DMS153 treated with DMSO at 0.1 percent for 48 hours (cell line): ENCODE results near the gene SLC12A7.

Source experiments
- DNase-seq: peaks from one replicate; lab custom pipeline; 2025; ENCODE audit not compliant: unreplicated experiment; lab: John Stamatoyannopoulos, UW

The SLC12A7 gene

GRCh38 chr5:1054018-1054798 lies 57.7 kb downstream of the SLC12A7 start:
- no peak for DNase-seq

DNA sequence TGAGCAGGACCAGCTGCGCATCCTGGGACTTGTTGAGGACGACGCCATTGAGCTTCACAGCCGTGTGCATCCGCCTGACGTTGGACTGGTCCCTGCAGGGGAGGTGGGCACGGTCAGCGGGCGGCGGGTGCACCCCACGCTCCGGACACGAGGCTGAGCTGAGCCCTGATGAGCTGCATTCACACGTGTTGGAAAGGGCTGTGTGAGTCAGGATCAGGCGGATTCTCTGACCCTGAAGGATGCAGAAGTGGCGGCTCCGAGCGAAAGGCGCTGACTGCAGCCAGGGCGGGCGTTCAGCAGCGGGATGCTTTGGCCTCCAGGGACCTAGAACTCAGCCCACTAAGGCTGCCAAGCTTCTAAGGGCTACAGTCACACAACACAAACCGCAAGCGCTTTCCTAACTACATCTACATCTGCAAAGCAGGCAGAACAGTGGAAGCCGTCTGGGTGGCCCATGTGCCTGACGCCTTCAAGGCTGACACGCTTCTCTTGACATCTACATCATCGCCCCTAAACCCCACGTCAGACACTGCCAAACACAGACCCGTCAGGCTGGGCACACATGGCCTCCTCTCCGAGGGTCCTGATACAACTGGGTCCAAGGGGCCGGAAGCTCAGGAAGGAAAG lies 58.4 kb downstream of the SLC12A7 start:
- no peak for DNase-seq

GRCh38 chr5:1052641-1053390 lies 59.0 kb downstream of the SLC12A7 start:
- DNase-seq = no peak

GRCh38 chr5:1052076-1052475 lies 59.8 kb downstream of the SLC12A7 start:
- no peak for DNase-seq

GRCh38 chr5:1051366-1051720 lies 60.5 kb downstream of the SLC12A7 start:
- no peak for DNase-seq

DNA sequence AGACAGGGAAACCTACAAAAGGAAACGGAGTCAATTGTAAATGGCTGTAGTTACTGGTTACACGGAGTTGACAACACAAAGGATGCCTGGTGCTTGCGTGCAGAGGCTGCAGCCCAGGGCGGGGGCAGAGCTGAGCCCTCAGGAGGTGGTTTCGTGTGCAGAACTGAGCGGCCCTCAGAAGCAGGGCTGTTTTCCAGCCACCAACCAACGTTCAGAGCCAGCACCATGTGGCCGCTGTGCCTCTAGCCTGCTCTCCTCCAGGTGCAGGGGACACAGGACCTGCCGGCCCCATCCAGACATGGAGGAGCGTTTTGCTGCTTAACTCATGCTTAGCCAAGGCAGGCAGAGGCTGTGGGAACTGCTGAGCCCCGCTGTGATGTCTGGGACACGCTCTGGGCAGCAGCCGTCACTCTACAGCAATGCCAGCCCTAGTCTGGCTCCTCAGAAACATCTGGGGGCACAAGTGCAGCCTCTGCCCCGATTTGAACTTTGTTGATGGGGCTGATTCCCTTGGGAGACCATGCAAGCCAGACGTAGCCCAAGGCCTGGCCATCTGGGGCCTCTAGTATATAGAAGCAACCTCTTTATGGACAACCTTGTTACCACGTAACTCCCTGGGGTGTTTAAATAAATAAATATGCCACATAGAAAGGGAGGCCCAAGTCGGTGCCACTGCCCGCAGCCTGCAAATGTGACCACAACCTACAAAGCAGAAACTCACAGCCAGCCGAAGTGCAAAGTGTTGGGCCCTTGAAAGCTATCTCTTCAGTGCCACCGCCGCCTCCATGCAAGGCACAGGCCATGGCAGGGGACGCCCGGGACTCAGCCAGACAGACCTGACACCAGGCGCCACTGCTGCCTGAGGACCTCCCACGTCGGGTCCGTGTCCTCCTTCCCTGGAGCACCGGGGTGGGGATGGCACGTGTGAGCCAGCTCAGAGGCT lies 61.2 kb downstream of the SLC12A7 start:
- no peak for DNase-seq

DNA sequence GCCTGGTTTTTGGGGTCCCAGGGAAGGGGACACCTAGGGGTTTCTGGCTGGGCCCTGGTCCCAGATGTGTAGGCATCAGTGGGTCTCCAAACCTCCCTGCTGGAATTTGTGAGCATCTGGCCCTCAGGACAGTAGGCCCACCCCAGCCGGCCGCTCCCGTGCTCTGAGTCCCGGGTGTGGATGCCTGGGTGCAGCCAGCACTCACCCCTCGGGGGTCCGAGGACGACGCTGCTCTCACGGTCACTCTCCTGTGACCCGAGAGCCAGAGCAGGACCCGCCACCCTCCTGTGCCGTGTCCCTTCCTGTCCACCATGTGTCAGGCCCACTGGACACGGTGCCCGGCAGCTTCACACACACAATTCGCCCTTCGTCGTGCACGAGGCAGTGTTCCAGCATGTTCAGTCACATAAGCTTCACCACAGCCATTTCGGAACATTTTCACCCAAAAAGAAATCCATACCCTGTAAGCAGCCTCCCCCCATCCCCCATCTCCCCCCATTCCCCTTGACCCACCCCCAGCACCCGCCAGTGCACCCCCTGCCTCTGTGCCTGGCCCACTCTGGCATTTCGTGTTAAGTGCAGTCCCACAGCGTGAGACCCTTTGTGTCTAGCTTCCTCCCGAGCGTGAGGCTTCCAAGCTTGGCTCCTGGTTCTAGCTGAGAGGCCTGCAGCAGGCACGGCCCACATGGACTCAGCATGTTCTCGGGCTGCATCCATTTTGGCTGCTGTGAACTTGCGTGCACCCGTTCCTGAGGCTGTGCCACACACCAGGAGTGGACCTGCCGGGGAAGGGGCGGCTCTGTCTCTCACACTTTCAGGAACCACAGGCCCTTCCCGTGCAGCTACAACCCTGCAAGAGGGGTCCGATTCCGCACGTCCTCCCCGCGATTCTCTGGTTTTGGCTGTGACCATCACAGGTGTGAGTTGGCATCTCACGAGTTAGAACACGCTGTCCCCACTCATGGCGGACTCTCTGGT lies 62.7 kb downstream of the SLC12A7 start:
- DNase-seq = no peak

DNA sequence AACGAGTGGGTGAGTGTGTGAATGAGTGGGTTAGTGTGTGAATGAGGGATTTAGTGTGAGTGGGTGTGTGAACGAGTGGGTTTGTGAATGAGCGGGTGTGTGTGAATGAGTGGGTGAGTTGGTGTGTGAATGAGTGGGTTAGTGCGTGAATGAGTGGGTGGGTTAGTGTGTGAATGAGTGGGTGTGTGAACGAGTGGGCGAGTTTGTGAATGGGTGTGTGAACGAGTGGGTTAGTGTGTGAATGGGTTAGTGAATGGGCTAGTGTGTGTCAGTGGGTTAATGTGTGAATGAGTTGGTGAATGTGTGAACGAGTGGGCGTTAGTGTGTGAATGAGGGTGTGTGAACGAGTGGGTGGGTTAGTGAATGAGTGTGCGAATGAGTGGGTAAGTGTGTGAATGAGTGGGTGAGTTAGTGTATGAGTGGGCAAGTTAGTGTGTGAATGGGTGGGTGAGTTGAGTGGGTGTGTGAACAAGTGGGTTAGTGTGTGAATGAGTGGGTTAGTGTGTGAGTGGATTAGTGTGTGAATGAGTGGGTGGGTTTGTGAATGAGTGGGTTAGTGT lies 63.6 kb downstream of the SLC12A7 start:
- DNase-seq = no peak

DNA sequence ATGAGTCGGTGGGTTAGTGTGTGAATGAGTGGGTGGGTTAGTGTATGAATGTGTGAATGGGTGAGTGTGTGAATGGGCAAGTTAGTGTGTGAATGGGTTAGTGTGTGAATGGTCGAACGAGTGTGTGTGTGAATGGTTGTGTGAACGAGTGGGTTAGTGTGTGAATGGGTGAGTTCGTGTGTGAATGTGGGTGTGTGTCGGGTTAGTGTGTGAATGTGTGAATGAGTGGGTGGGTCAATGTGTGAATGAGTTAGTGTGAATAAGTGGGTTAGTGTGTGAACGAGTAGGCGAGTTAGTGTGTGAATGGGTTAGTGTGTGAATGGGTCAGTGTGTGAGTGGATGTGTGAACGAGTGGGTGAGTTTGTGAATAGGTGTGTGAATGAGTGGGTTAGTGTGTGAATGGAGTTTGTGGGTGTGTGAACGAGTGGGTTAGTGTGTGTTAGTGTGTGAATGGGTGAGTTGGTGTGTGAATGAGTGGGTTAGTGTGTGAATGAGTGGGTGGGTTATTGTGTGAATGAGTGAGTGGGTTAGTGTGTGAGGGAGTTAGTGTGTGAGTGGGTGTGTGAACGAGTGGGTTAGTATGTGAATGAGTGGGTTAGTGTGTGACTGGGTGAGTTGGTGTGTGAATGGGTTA lies 64.4 kb downstream of the SLC12A7 start:
- DNase-seq = no peak

- no peak for DNase-seq
These were observed 65.8 kb downstream of the SLC12A7 start for GRCh38 chr5:1045960-1046560.

- no peak for DNase-seq
These were observed 67.7 kb downstream of the SLC12A7 start for GRCh38 chr5:1044117-1044516.

GRCh38 chr5:1043327-1043726 lies 68.5 kb downstream of the SLC12A7 start:
- no peak for DNase-seq

DNA sequence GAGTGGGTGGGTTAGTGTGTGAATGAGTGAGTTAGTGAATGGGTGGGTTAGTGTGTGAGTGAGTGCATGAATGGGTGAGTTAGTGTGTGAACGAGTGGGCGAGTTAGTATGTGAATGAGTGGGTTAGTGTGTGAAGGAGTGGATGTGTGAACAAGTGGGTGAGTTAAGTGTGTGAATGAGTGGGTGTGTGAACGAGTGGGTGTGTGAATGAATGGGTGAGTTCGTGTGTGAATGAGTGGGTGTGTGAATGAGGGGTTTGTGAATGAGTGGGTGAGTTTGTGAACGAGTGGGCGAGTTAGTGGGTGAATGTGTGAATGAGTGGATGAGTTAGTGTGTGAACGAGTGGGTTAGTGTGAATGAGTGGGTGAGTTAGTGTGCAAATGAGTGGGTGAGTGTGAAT lies 69.2 kb downstream of the SLC12A7 start:
- no peak for DNase-seq

- DNase-seq = no peak
These were observed 70.4 kb downstream of the SLC12A7 start for GRCh38 chr5:1041225-1042143.

GRCh38 chr5:1040571-1040970 lies 71.3 kb downstream of the SLC12A7 start:
- DNase-seq = no peak

DNA sequence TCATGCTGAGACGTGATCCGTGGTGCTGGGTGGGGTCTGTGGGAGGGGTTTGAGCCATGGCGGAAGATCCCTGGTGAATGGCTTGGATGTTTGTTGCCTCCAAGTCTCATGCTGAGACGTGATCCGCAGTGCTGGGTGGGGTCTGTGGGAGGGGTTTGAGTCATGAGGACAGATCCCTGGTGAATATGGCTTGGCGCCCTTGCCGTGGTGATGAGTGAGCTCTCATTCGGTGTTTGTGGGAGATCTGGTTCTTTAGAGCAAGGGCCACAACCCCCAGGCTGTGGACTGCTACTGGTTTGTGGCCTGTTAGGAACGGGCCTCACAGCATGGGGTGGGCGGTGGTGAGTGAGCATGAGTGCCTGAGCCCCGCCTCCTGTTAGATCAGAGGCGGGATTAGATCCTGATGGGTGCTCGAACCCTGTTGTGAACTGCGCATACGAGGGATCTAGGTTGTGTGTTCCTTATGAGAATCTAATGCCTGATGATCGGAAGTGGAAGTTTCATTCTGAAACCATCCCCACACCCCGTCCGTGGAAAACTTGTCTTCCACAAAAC lies 72.1 kb downstream of the SLC12A7 start:
- no peak for DNase-seq

- no peak for DNase-seq
These were observed 72.7 kb downstream of the SLC12A7 start for GRCh38 chr5:1039210-1039548.
